Measurements from ENCODE around the gene CCDC175. TPM values are rescaled to one million over a fixed set of nuclear protein-coding genes. Genes with fewer than 3 reads are reported as not detected.

CCDC175 gene
- total and polyA plus RNA-seq, 2 donors (not counting 3 experiments of a cell fraction or from before 2014, with no cell fraction given): not detected

- ChIA-PET POLR2A (no interaction called here), CTCF (no interaction called here)
- BruUV-seq (replicated peaks): no TSS peak
- Histone ChIP-seq H3K36me3 (ENCODE audit: control insufficient read depth in 2 of 2, extremely low read depth in 1 of 2, insufficient read depth in 2 of 2, low read length in 2 of 2) (peaks cover 0 to 2% of the 10 kb centered on the region in 2 experiments), H3K4me2 (ENCODE audit: insufficient read depth, low read length) (peak overlapping the region; percentile 93), H3K27me3 (ENCODE audit: control insufficient read depth in 2 of 2, insufficient read depth in 2 of 2, low read length in 2 of 2) (no peaks in the 10 kb centered on the region), H2AFZ (ENCODE audit: low read depth, low read length) (no peak overlapping the region), H3K4me3 (replicated peaks in 1 of 3; ENCODE audit: insufficient read depth in 1 of 3, low read depth in 1 of 3, low read length in 3 of 3) (peak overlapping the region in 1 of 3 experiments; percentile 98), H4K20me1 (replicated peaks; ENCODE audit: control insufficient read depth, extremely low read depth, insufficient read depth, low read length) (no peaks in the 10 kb centered on the region), H3K9ac (replicated peaks; ENCODE audit: extremely low read depth, insufficient read depth, low read length) (no peak overlapping the region), H3K27ac (ENCODE audit: insufficient read depth, low read depth, low read length) (no peak overlapping the region), H3K4me1 (ENCODE audit: control insufficient read depth, extremely low read depth, insufficient read depth, low read length) (peaks cover 31% of the 10 kb centered on the region), H3K9me3 (replicated peaks; ENCODE audit: control insufficient read depth, insufficient read depth, low read length) (no peaks in the 10 kb centered on the region), H3K9me1 (replicated peaks; ENCODE audit: control insufficient read depth, extremely low read depth, insufficient read depth, low read length) (no peaks in the 10 kb centered on the region), H3K79me2 (ENCODE audit: control insufficient read depth, insufficient read depth, low read length) (peaks cover 66% of the 10 kb centered on the region)
- FAIRE-seq: no peak
- TF ChIP-seq FOS (IDR thresholded peaks at IDR 0.05; ENCODE audit: borderline replicate concordance, insufficient read depth, low read length): no peak
- TF ChIP-seq CTCF (IDR thresholded peaks at IDR 0.05; ENCODE audit: extremely low read depth in 1 of 2, insufficient read depth in 1 of 2, low read depth in 1 of 2, low read length in 2 of 2): no peak
- no peak for TF ChIP-seq MYC (IDR thresholded peaks at IDR 0.05; ENCODE audit: low read depth, low read length)
- TF ChIP-seq EZH2 (IDR thresholded peaks at IDR 0.05; ENCODE audit: borderline replicate concordance, low read depth, low read length, severe bottlenecking): no peak
- TF ChIP-seq JUN (IDR thresholded peaks at IDR 0.05; ENCODE audit: borderline replicate concordance, insufficient read depth, insufficient read length, low read depth): no peak
- dilution Hi-C loops (cut with MboI; ENCODE audit: extremely low pct_ligation_motif_present, low sequenced_read_pairs) (no loop called here), intact Hi-C loops (cut with micrococcal nuclease) (loop anchor here (5.0 kb wide), 3 partner anchors 204 to 766 kb away; partner anchors contain the start of genes PCNX4 and PPM1A)
- DNase-seq (ENCODE audit: low read depth, low spot score): no peak
Observed at GRCh38 chr14:59481407-59481806, 95.2 kb downstream of the CCDC175 start.

- ChIA-PET CTCF (interaction anchor here (0.9 to 1.1 kb wide), 2 partner anchors 17 to 36 kb away, joined by 3 read pairs; no protein-coding TSS in a partner anchor), POLR2A (no interaction called here)
- no peaks in the 10 kb centered on the region for H3K27me3 ChIP-seq (ENCODE audit: control insufficient read depth in 2 of 2, insufficient read depth in 2 of 2, low read length in 2 of 2)
- no peak for DNase-seq (ENCODE audit: low read depth, low spot score)
- intact Hi-C loops (cut with micrococcal nuclease): loop anchor here (5.0 kb wide), 3 partner anchors 203 to 767 kb away; partner anchors contain the start of genes PCNX4 and PPM1A
- dilution Hi-C loops (cut with MboI; ENCODE audit: extremely low pct_ligation_motif_present, low sequenced_read_pairs): no loop called here
- H3K36me3 ChIP-seq (ENCODE audit: control insufficient read depth in 2 of 2, extremely low read depth in 1 of 2, insufficient read depth in 2 of 2, low read length in 2 of 2): peaks cover 0 to 8% of the 10 kb centered on the region in 2 experiments
- BruUV-seq (replicated peaks): no TSS peak
- no peak overlapping the region for H3K4me2 ChIP-seq (ENCODE audit: insufficient read depth, low read length)
- no peak for FAIRE-seq
- no peak overlapping the region for H2AFZ ChIP-seq (ENCODE audit: low read depth, low read length)
- peaks cover 22% of the 10 kb centered on the region for H3K4me1 ChIP-seq (ENCODE audit: control insufficient read depth, extremely low read depth, insufficient read depth, low read length)
- peaks cover 55% of the 10 kb centered on the region for H3K79me2 ChIP-seq (ENCODE audit: control insufficient read depth, insufficient read depth, low read length)
- no peak for TF ChIP-seq MYC (IDR thresholded peaks at IDR 0.05; ENCODE audit: low read depth, low read length)
- no peak for TF ChIP-seq EZH2 (IDR thresholded peaks at IDR 0.05; ENCODE audit: borderline replicate concordance, low read depth, low read length, severe bottlenecking)
- TF ChIP-seq FOS (IDR thresholded peaks at IDR 0.05; ENCODE audit: borderline replicate concordance, insufficient read depth, low read length): no peak
- no peak for TF ChIP-seq POLR2A (IDR thresholded peaks at IDR 0.05; ENCODE audit: low read depth, low read length)
- no peaks in the 10 kb centered on the region for H3K9me1 ChIP-seq (replicated peaks; ENCODE audit: control insufficient read depth, extremely low read depth, insufficient read depth, low read length)
- no peaks in the 10 kb centered on the region for H4K20me1 ChIP-seq (replicated peaks; ENCODE audit: control insufficient read depth, extremely low read depth, insufficient read depth, low read length)
- H3K27ac ChIP-seq (ENCODE audit: insufficient read depth, low read depth, low read length): no peak overlapping the region
- H3K9ac ChIP-seq (replicated peaks; ENCODE audit: extremely low read depth, insufficient read depth, low read length): no peak overlapping the region
- H3K4me3 ChIP-seq (replicated peaks in 1 of 3; ENCODE audit: insufficient read depth in 1 of 3, low read depth in 1 of 3, low read length in 3 of 3): no peak overlapping the region
- no peaks in the 10 kb centered on the region for H3K9me3 ChIP-seq (replicated peaks; ENCODE audit: control insufficient read depth, insufficient read depth, low read length)
Observed at GRCh38 chr14:59480166-59480565, 96.4 kb downstream of the CCDC175 start.

Data from endothelial cell of umbilical vein (primary cell).